Fibroblast of skin of abdomen (primary cell): ENCODE measurements around the gene PCYT2. TPM values are rescaled to one million over a fixed set of nuclear protein-coding genes. Genes with fewer than 3 reads are reported as not detected.
"Not testable (repeated sequence)": the region's sequence is repeated elsewhere in the genome, so short reads cannot be mapped to it uniquely, and the experiment has no call there.

ENCODE experiments used
- DNase-seq: peaks from one replicate; pipeline ENCODE4 v3.0.0-alpha.2; 2013
- polyA plus RNA-seq, 2 experiments: library from polyadenylated mRNA; unstranded; fragments of 120-200 nt; gene quantifications; one replicate each; pipeline ENCODE4 v1.2.1, GENCODE V29; 2013; ENCODE audit not compliant: insufficient read length in 2 of 2

Gene PCYT2
- 31.7 TPM for polyA plus RNA-seq (2013, experiment 1 of 2; ENCODE audit: insufficient read length)
- polyA plus RNA-seq (2013, experiment 2 of 2; ENCODE audit: insufficient read length): 34.1 TPM

GRCh38 chr17:81911277-81911961 lies at the start of gene PCYT2:
TSS of gene PCYT2 (minus strand) at chr17:81911399. CDS start at chr17:81911355, 44 bp downstream.
- peak; percentile 84 for DNase-seq

GRCh38 chr17:81960130-81960958 lies 49.1 kb upstream of the PCYT2 start:
- DNase-seq: no peak

- DNase-seq: peak; percentile 36
Observed at GRCh38 chr17:81959362-81960129, 48.3 kb upstream of the PCYT2 start.

GRCh38 chr17:81958633-81959342 lies 47.6 kb upstream of the PCYT2 start:
- no peak for DNase-seq

- DNase-seq: no peak
Observed at GRCh38 chr17:81957691-81958432, 46.7 kb upstream of the PCYT2 start.

GRCh38 chr17:81956607-81957589 lies 45.7 kb upstream of the PCYT2 start:
- no peak for DNase-seq

GRCh38 chr17:81955756-81956544 lies 44.8 kb upstream of the PCYT2 start:
- DNase-seq: no peak

GRCh38 chr17:81955058-81955681 lies 44.0 kb upstream of the PCYT2 start:
- no peak for DNase-seq

- DNase-seq: no peak
Observed at GRCh38 chr17:81954131-81955057, 43.2 kb upstream of the PCYT2 start.

- not testable (repeated sequence) for DNase-seq
Observed at GRCh38 chr17:81953443-81953842, 42.2 kb upstream of the PCYT2 start.

- DNase-seq: no peak
Observed at GRCh38 chr17:81952792-81953228, 41.6 kb upstream of the PCYT2 start.

- DNase-seq: no peak
Observed at GRCh38 chr17:81951785-81952684, 40.8 kb upstream of the PCYT2 start.

- DNase-seq: no peak
Observed at GRCh38 chr17:81950501-81950900, 39.3 kb upstream of the PCYT2 start.

- DNase-seq: no peak
Observed at GRCh38 chr17:81948635-81949378, 37.6 kb upstream of the PCYT2 start.

- DNase-seq: no peak
Observed at GRCh38 chr17:81947189-81947588, 36.0 kb upstream of the PCYT2 start, which contains the start of gene MYADML2. TSS of gene MYADML2 (minus strand) at chr17:81947233. CDS start at chr17:81941741, 5,492 bp downstream.

GRCh38 chr17:81944858-81945257 lies 33.7 kb upstream of the PCYT2 start:
- DNase-seq: no peak
